Activated CD4-positive, alpha-beta T cell treated with anti-CD3 and anti-CD28 coated beads for 4 hours (primary cell): ENCODE measurements around the gene CEP250.
"Not testable (repeated sequence)": the region's sequence is repeated elsewhere in the genome, so short reads cannot be mapped to it uniquely, and the experiment has no call there.

Experiments
- DNase-seq, 2 donors: peaks; one replicate each; pipeline ENCODE4 v3.0.0-alpha.2; 2020

Gene CEP250

DNA sequence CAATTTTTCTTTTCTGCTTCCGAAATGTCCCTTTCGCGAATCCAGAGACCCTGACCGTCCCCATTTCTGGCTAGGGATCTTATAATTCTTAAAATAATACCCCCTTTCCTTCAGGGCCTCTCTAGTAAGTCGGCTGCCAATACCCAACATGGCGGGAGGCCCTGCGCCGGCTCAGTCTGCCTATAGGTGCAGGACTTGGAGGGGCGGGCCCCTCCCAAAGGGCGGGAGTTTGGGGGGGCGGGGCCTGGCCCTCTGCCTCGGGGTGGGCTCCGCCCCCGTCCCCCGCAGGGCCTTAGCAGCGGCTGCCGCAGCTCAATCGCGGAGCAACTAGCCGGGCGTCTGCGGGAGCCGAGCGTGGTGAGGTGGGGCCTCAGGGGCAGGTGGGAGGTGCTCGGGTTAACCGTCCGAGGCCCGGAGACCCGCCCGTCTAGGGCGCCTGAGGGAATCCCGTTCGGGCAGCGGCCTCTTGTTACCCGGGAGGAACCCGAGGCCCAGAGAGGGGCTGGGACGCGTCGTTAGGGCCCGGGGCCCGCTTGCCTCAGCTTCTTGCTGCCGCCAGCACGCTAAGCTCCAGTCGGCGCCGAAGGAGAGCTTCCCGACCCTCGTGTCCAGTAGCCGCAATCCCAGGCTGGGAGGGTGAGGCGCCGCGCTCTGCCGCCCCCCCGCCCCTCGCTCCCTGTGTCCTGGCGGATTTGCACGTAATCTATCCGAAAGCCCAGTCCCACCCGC lies at the start of gene CEP250:
TSS of gene CEP250 (plus strand) at position 718 of the 729 bp plus-strand sequence. CDS start 6,770 bp downstream, outside the sequence.
- DNase-seq = peak; percentile 93 to 97

DNA sequence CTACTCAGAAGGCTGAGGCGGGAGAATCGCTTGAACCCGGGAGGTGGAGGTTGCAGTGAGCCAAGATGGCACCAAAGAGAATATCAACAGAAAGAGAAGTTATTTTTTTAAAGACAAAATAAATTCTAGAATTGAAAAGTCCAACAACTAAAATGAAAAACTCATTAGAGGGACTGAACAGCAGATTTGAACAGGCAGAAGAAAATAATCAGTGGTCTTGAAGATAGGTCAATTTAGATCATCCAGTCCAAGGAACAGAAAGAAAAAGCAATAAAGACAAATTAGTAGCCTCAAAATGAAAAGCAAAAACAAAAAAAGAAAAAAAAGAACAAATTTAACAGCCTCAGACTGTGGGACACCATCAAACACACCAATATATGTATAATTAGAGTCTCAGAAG lies 49.6 kb upstream of the CEP250 start:
- no peak for DNase-seq

DNA sequence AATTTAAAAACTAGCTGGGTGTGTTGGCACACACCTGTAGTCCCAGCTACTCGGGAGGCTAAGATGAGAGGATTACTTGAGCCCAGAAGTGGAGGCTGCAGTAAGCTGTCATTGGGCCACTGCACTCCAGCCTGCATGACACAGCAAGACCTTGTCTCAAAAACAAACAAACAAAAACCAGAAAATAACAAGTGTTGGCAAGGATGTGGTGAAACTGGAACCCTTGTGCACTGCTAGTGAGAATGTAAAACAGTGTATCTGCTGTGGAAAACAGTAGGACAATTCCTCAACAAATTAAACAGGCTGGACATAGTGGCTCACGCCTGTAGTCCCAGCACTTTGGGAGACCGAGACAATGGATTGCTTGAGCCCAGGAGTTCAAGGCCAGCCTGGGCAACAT lies 47.1 kb upstream of the CEP250 start:
- DNase-seq = no peak

DNA sequence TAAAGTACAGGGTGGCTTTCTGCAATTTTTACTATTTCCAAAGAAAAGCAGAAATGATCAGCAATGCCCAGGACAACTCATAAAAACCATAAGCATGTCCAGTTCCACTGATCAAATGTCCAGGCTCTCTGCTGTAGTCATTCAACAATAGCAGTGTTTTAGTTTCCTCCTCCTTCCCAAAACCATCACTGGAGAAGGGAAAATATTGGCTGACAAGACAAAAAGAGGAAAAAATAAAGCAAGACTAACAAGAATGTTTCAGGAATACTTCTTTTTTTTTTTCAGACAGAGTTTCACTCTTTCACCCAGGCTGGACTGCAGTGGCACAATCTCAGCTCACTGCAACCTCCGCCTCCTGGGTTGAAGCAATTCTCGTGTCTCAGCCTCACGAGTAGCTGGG lies 45.9 kb upstream of the CEP250 start:
- DNase-seq = no peak

DNA sequence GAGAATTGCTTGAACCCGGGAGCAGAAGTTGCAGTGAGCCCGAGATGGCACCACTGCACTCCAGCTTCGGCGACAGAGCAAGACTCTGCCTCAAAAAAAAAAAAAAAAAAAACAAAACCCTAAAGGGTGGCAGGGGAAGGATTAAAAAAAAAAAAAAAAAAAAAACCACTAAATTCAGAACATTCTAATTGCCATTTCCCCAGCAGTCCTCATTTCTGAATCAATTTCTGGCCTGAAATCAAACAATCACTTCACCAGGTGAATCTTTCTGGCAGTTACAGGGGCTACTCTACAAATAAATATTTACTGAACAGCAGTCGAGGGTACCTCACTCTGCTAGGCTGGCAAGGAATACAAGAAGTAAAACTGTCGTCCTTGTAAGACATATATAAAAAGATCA lies 44.8 kb upstream of the CEP250 start:
- DNase-seq = no peak

- no peak for DNase-seq
These were observed 34.1 kb upstream of the CEP250 start for GRCh38 chr20:35421322-35421721.

- no peak for DNase-seq
These were observed 23.6 kb upstream of the CEP250 start for GRCh38 chr20:35431621-35432429.

- DNase-seq = no peak
These were observed 23.0 kb upstream of the CEP250 start for GRCh38 chr20:35432430-35432735.

DNA sequence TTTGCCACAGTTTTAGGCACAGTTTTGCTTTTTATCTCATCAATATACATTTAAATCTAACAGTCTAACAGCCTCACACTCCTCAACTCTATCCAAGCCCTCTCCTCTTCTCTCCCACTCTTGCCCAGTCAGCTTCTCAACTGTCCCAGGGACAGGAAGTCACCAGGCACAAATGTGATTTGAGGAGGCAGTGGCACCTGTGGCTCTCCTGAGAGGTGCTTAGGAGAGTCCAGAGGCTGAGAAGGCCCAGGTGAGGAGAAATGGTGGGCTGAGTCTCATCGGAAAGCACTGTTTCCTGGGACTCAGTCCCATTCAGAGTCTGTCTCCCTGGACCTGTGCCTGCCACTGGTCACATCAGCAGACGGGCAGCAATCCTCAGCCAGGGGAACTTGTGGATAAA lies 22.1 kb upstream of the CEP250 start:
- DNase-seq = no peak

GRCh38 chr20:35434085-35435005 lies 21.1 kb upstream of the CEP250 start:
- DNase-seq = no peak

- no peak for DNase-seq
These were observed 19.2 kb upstream of the CEP250 start for GRCh38 chr20:35436177-35436573.

DNA sequence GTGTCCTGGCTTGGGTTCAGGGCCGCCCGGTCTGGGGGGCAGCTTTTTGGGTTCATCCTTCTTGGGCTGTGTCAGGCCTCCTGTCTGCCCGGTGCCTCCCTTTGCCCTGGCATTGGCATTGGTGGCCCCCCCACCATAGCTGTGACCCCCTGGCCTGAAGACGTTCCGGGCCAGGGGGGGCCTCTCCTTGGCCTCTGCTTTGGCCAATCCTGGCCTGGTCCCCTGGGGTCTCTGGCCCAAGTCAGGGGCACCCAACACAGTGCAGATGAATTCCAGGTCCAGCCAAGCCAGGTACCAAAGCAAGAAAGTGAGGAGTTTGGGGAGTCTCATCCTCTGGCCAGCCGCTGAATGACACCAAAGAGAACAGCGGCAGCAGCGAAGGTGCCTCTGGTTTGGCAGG lies 17.8 kb upstream of the CEP250 start:
- DNase-seq = no peak

DNA sequence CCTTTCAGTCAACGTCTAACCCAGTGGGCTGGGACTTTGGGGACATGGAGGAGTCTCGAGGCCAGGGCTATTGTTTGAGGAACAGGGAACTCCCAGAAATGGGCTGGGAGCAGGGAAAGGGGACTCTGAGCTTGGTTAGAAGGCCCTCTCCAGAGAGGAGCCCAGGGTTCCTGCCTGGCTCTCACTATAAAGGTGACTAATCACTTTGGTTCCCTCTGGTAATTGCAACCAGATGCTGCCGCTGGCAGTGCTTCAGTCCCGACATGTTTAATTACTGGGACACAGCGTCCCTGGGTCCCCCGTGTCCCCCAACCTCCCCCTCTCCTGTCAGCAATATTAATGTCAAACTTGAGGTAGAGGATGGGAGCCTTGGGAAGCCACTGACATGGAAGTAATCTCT lies 12.4 kb upstream of the CEP250 start:
- DNase-seq = no peak

GRCh38 chr20:35444226-35444625 lies 11.2 kb upstream of the CEP250 start:
- no peak for DNase-seq

- DNase-seq = no peak
These were observed 8.9 kb upstream of the CEP250 start for GRCh38 chr20:35446356-35447078.

- DNase-seq = peak; percentile 74 to 93
These were observed 8.2 kb upstream of the CEP250 start for GRCh38 chr20:35447082-35447789.

GRCh38 chr20:35448788-35449373 lies 6.5 kb upstream of the CEP250 start:
- no peak for DNase-seq

DNA sequence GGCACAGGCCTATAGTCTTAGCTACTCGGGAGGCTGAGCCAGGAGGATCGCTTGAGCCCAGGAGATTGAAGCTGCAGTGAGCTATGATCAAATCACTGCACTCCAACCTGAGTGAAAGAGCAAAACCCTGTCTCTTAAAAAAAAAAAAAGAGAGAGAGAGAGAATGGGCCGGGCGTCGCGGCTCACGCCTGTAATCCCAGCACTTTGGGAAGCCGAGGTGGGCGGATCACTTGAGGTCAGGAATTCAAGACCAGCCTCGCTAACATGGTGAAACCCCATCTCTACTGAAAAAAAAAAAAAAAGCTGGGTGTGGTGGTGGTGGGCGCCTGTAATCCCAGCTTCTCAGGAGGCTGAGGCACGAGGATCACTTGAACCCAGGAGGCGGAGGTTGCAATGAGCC lies 5.5 kb upstream of the CEP250 start:
- DNase-seq = not testable (repeated sequence)

DNA sequence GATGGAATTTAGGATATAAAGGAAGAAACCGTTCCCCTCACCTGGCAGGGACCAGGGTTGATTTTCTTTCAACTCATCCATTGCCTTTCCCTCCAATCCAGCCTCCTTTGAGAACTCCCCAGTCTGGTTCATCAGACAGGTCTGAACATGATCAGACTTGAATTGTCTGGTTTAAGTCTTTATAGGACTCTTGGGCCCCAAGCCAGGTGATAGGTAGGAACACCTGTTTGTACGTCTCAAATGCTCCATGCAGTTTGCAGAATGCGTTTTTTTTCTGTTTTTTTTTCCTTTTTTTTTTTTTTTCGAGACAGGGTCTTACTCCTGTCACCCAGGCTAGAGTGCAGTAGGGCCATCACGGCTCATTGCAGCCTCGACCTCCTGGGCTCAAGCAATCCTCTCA lies 4.1 kb upstream of the CEP250 start:
- no peak for DNase-seq

DNA sequence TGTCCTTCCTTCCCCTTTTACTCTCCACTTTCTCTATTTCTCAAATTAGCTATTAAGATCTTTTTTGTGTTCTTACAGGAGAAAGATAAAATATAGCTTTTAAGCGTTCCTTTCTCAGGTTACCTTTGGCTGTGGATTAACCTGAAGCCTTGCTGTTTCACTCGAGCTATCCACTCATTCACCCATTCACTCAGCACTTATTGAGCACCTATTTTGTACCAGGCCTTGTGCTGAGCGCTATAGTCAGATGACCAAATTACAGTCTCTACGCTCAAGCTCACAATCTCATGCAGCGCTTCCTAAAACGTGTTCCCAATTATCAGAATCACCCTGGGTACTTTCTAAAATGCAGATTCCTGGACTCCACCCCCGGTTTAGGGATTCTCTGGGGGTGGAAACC lies 1.8 kb upstream of the CEP250 start:
- no peak for DNase-seq

DNA sequence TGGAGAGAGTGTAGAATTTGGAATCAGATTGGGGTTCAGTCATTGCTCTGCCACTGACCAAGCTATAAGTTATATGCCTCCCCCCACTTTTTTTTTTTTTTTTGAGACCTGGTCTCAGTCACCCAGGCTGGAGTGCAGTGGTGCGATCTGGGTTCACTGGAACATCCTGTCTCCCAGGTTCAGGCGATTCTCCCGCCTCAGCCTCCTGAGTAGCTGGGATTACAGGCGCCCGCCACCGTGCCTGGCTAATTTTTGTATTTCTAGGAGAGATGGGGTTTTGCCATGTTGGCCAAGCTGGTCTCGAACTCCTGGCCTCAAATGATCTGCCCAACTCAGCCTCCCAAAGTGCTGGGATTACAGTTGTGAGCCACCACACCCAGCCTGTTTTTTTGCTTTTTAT lies 1.3 kb downstream of the CEP250 start:
- DNase-seq = not testable (repeated sequence)

DNA sequence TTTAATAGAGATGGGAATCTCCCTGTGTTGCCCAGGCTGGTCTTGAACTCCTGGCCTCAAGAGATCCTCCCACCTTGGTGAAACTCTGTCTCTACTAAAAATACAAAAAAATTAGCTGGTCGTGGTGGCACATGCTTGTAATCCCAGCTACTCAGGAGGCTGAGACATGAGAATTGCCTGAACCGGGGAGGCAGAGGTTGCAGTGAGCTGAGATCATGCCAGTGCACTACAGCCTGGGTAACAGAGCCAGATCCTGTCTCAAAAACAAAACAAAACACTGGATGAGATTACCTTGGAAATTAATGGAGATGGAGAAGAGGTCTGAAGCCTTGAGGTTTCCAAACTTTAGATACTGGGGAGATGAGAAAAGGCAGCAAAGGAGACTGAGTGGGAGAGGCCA lies 2.1 kb downstream of the CEP250 start:
- not testable (repeated sequence) for DNase-seq
